ENCODE measurements around the gene PCSK1N.
"Not testable (repeated sequence)": the region's sequence is repeated elsewhere in the genome, so short reads cannot be mapped to it uniquely, and the experiment has no call there.

The PCSK1N gene

DNA sequence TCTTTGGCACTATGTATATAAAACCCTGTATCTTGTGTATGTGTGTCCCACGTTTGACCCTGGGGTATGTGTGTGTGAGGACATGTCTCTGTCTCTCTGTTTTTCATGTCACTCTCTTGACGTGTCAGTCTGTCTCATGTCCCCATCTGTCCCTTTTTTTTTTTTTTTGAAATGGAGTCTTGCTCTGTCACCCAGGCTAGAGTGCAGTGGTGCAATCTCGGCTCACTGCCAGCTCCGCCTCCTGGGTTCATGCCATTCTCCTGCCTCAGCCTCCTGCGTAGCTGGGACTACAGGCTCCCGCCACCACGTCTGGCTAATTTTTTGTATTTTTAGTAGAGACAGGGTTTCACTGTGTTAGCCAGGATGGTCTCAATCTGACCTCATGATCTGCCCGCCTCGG lies 16.0 kb downstream of the PCSK1N start:
- FAIRE-seq, result not testable (repeated sequence)

DNA sequence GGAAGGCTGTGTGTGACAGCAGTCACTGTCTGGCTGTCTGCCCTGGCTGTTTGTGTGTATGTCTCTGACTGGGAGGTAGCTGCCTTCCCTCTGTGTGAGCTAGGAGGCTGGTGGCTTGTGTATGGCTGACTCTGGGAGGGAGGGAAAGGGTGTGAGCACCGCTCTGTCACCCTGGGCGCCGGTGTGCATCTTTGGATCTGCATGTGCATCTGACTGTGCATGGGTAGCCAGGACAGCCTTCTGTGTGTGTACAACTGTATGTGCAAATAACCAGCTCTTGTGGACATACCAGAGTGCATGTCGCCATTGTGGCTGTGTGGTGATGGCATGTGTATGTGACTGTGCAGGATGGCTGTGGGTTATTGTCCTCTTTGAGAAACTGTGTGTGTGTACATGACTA lies 16.5 kb downstream of the PCSK1N start:
- no peak for FAIRE-seq

DNA sequence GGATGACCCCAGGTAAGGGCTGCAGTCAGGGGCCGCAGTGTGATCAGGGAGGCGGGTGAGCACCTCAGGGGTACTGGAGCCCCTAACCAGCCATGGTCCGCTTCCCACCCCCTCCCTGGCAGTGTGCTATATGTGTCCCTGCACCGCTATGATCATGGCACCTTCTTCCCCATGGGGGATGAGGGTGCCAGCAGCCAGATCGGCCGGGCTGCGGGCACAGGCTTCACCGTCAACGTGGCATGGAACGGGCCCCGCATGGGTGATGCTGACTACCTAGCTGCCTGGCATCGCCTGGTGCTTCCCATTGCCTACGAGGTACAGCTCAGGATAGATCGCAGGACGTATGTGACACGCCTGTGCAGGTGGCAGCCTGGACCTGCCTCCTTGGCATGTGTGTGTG lies 17.3 kb downstream of the PCSK1N start:
- no peak for FAIRE-seq

DNA sequence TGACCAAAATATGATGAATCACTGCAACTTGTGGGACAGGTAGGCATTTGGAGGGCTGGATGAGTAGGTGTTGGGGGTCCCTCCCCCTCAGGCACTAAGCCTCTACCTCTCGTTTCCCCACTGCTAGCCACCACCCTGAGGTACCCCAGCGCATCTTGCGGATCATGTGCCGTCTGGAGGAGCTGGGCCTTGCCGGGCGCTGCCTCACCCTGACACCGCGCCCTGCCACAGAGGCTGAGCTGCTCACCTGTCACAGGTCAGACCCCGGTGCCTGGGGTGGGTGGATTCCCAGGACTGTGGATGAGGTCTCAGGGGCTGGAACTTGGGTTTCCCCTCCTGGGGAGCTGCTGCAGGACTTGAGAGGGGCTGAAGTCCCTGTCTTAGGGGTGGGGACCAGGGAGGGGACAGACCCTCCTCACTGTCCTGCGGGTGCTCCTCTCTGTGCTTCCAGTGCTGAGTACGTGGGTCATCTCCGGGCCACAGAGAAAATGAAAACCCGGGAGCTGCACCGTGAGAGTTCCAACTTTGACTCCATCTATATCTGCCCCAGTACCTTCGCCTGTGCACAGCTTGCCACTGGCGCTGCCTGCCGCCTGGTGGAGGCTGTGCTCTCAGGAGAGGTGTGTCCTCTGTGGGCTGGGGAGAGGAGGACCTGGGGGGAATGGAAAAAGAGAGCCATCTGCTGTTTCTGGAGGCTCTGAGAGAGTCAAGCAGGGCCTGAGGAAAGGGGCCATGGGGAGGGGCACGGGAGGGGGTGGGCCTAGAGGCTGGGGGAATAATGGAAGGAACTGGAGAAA lies 19.2 kb downstream of the PCSK1N start:
- no peak for FAIRE-seq

DNA sequence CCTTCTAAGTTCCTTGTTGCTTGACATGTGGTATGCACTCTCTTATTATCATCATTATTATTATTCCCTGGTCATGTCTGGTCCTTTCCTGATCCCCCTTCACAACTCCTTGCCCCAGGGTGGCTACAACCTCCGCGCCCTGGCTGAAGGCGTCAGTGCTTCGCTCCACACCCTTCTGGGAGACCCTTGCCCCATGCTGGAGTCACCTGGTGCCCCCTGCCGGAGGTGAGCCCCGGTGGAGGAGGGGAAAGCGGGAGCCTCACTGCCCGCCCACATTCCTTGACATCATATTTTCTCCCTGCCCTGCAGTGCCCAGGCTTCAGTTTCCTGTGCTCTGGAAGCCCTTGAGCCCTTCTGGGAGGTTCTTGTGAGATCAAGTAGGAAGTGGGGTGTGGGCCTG lies 20.1 kb downstream of the PCSK1N start:
- no peak for FAIRE-seq

DNA sequence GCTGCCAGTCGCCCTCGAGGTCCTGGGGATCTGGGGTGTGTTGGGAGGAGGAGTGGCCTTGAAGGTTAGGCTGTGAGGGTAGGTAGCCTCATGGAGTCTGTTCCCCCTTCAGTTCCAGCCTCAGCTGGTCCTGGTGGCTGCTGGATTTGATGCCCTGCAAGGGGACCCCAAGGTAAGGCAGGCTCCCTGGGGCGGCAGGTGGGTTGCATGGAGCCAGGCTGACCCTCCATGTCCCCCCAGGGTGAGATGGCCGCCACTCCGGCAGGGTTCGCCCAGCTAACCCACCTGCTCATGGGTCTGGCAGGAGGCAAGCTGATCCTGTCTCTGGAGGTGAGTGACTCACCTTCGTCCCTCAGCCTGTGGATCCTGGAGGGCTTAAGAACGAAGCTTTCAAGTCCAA lies 20.7 kb downstream of the PCSK1N start:
- FAIRE-seq, result no peak

DNA sequence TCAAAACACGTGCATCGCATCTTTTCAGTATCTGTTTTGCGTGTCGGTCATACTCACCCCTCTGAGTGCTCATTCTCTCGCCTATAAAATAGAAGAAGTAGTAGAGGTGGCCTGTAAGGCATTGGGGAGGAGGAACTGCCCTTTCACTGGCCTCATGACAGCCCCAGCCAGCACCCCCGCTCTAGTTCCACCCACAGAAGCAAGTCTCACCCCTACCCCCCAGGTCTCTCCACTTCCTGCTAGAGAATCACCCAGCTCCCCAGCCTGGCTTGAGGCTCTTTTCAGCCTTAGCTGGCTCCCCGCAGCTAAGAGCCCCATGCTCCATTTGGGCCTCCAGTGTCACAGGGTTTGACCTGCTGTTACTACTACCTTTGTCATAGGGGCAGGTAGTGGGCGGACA lies 21.8 kb downstream of the PCSK1N start:
- FAIRE-seq, result no peak

DNA sequence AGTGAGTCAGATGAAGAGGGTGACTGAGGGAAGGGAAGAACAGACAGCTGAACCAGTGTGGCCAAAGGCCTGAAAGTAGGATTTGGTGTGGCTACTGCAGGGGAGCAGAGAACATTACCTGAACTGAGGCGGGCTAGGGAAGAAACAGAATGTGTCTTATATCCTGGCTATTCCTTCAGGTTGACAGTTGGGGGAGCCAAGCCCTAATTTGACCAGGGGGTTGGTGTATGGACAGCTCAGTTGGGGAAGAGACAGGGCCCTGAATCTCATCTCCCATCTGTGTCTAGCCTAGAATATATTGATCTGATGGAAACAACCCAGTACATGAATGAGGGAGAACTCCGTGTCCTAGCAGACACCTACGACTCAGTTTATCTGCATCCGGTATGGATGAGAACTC lies 29.3 kb downstream of the PCSK1N start:
- no peak for FAIRE-seq

DNA sequence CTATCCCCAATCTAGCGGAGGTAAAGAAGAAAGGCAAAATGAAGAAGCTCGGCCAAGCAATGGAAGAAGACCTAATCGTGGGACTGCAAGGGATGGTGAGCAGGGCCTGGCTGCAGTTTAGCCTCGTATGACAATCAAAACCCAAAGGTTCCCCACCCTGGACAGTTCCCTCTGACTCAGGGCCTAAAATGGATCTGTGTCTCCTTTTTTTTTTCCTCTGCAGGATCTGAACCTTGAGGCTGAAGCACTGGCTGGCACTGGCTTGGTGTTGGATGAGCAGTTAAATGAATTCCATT lies 32.6 kb downstream of the PCSK1N start:
- no peak for FAIRE-seq

DNA sequence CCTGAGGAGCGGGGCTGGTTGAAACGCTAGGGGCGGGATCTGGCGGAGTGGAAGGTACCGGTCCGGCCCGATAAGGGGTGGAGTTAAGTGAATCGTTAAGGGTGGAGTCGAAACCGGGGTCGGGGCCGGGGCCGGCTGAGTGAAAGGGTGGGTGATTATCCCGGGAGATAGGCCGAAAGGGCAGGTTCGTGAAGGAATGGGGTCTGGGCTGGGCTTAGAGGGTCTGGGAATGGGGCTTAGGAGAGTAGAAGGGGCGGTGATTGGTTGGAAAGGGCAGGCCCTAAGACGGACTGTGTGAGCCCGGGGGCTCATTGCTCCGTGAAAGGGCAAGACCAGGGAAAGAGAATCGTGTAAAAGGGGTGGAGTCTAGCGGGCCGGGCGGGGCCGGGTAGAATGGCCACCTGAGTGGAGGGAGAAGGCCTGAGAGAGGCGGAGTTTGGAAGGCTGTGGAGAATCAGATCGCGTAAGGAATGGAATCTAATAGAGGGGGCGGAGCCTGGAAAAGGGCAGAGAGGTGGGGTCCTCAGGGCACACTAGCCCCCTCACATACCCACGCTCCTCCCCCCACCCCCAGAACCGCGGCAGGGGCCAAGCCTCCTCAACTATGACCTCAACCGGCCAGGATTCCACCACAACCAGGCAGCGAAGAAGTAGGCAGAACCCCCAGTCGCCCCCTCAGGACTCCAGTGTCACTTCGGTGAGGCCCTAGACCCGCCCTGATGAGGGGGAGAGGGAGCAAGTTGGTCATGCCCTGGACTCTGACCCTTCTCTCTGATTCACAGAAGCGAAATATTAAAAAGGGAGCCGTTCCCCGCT lies 33.1 kb downstream of the PCSK1N start:
- no peak for FAIRE-seq

DNA sequence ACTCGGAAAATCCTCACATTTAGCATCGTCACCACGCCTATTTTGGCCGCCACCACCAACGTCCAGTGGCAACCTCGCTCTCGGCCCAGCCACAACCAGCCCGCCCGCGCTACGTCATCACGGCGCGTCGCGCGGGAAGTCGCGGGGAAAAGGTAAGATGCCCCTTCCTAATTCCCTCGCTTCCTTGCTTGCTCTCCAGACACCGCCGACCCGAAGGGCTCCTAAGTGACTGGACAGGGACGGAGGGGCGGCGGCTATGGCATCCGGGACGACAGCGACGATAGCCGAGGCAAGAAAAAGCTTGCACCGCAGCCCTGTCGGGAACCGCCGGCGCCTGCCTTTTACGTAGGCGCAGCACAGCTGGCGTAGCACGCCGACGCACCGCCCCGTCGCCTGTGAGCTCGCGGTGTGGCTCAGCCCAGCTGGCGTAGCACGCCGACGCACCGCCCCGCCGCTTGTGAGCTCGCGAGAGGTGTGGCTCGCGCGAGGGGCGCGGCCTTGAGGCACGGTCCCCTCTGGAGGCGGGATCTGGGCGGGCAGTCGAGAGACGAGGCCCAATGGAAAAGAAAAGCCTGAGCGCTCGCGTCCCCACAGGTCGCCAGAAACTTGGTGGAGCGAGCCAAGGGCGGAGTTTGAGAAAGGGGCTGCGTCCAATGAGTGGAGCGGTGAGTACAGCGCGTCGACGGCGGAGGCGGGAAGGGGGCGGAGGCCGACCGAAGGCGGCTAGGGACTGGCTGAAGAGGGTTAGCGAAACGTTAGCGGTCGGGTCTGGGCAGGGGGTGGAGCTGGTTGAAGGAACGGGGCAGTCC lies 33.9 kb downstream of the PCSK1N start, which contains the start of gene HDAC6:
TSS of gene HDAC6 (plus strand) at position 788 of the 809 bp plus-strand sequence. CDS start 626 bp downstream, outside the sequence.
- no peak for FAIRE-seq

DNA sequence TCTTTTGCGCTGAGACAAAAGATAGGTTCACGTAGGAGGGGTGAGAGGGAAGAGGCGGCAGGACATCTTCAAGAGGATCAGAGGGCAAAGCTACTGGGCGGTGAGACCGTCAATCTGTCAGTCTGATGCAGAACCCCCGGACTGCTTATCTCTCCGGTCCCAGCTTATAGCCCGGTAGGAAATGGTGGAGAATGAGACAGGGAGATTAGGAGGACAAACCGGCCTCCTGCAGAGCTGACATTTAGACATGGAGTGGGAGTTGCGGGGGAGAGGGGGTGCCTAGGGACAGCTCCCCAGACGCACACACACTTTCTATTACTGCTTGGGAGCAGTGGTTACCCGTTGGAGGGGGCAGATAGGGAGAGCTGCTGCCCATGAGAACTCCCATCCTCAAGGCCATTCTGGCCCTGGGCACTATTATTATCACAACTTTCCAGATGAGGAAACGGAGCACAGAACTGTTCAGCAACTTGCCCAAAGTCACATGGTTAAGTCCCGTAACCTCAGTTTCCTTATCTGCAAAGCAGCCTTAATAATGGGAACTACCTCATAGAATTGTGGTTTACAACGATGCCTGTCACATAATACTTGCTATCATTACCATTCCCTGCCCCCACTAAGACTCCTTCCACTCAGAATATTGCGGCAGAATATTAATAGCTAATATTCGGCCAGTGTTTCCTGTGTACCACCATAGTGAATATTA lies 34.7 kb downstream of the PCSK1N start:
- FAIRE-seq, result no peak

DNA sequence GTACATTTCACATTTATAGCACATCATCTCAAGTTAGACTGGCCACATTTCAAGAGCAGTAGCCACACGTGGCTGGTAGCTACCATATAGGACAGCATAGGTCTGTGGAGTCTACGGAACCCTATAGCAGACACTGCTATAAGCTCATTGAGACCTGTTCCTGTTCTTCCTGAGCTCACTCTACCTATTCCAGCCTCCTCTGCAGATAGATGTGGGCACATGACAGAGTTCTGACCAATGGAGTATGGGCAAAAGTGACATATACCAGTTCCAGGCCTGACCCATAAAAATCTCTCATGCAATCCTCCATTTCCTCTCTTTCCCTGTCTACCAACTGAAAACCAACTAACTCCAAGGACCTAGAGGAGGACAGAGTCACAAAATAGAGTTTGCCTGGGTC lies 37.1 kb downstream of the PCSK1N start:
- FAIRE-seq, result no peak

DNA sequence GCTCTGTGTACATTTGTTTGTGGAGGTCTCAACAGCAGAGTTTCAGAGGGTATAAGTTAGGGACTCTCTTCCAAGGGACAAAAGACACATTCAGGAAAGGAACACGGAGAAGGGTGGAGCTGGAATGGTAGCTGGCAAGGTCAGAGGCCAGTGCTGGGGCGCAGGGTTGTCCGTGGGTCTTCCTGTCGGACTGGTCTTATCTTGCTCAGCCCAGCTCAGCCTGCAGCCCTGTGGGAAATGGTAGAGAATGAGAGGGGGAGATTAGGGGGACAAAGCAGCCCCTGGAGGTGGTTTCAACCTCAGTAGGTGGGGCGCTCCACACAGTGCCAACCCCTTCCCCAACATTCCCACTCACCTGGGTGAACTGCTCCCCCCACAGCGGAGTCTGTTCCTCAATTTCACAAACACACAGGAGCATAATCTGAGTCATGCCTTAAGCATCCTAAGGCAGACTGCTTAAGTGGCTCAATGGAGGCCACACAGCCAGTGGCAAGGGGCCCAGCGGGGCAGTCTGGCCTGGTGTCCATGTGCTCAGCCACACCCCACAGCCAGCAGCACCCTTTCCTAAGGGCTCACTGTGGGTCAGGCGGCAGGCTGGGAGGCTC lies 40.4 kb downstream of the PCSK1N start:
- FAIRE-seq, result no peak

DNA sequence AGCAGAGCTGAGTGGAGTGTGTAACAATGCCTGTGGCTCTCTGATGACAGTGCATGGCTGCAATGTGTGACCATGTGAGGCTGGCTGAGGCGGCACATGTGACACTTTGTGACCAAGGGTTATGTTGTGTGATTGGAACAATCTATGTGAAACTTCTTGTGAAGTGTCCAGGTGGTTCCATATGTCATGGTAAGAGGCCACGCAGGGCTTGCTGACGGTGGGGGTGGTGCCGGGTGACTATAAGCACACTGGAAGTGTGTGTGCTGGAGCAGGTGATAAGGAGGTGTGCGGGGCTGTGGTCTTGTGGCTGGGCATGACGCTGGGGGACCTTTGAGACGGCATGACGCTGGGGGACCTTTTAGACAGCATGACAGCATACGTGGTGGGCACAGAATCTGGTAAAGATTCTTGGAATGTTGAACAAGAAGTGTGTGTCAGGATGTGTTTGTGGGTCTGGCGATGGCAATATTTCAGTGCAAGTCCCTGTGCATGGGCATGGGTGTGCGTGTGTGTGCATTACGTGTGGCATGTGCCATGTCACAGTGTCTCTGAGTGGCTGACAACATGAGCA lies 41.0 kb downstream of the PCSK1N start:
- FAIRE-seq, result no peak

DNA sequence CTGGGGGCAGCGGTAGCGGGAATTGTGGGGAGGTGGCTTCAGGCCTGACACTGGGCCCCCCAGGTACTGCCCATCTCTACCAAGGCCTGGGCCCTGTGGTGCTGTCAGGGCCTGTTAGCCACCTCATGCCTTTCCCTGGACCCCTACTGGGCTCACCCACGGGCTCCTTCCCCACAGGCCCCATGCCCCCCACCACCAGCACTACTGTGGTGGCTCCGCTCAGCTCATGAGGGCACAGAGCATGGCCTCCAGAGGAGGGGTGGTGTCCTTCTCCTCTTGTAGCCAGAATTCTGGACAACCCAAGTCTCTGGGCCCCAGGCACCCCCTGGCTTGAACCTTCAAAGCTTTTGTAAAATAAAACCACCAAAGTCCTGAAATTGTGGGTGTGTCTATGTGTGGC lies 41.5 kb downstream of the PCSK1N start:
- FAIRE-seq, result no peak

DNA sequence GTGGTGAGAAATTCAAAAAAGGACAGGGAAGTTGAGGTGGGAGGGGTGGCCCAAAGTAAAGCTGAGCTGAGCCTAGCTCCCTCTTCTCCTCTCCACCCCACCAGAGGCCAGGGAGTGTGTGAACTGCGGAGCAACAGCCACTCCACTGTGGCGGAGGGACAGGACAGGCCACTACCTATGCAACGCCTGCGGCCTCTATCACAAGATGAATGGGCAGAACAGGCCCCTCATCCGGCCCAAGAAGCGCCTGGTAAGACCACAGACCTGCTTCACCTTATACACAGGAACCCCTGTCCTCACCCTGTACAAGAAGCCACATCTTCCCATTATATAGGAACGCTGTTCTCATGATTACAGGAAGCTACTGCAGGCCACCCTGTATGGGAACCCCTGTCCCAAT lies 43.2 kb downstream of the PCSK1N start:
- no peak for FAIRE-seq

DNA sequence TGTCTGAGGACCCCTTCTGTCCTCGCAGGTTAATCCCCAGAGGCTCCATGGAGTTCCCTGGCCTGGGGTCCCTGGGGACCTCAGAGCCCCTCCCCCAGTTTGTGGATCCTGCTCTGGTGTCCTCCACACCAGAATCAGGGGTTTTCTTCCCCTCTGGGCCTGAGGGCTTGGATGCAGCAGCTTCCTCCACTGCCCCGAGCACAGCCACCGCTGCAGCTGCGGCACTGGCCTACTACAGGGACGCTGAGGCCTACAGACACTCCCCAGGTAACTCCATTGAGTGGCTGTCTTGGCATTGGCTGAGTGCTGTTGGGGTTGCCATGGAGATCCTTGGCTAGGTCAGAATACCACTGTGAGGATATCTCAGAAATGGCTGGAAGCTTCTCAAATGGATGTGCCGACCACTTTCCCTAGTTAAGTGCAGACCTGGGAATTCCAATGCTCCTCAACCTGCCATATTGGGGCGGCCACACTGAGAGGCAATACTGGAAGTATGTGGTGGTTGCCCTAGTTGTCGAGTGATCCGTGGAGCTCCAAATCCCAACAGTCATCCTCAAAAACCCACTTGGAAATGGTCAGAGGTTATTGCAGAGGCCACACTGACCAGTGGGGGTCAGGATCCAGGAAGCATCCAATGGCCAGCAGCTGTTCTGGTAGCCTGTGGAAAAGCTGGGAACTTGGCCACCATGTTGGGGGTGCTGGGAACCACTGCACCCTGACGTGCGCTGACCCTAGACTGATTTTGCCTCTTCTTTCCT lies 44.2 kb downstream of the PCSK1N start:
- FAIRE-seq, result no peak

DNA sequence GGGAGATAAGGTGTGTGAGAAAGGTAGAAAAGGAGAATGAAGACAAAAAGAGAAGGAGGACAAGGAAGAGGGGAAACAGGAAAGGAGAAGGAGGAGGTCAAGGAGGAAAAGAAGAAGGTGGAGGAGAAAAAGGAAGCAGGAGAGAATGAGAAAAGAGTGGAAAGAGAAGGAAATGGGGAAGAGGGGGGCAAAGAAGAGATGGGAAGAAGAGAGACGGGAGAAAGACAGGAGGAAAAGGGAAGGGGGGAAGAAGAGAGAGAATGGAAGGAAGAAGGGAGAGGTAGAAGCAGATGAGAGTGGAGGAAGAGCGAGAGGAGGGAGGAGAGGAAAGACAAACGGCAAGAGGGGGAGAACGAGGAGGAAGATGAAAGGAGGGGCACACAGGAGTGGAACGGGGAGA lies 44.9 kb downstream of the PCSK1N start:
- no peak for FAIRE-seq

DNA sequence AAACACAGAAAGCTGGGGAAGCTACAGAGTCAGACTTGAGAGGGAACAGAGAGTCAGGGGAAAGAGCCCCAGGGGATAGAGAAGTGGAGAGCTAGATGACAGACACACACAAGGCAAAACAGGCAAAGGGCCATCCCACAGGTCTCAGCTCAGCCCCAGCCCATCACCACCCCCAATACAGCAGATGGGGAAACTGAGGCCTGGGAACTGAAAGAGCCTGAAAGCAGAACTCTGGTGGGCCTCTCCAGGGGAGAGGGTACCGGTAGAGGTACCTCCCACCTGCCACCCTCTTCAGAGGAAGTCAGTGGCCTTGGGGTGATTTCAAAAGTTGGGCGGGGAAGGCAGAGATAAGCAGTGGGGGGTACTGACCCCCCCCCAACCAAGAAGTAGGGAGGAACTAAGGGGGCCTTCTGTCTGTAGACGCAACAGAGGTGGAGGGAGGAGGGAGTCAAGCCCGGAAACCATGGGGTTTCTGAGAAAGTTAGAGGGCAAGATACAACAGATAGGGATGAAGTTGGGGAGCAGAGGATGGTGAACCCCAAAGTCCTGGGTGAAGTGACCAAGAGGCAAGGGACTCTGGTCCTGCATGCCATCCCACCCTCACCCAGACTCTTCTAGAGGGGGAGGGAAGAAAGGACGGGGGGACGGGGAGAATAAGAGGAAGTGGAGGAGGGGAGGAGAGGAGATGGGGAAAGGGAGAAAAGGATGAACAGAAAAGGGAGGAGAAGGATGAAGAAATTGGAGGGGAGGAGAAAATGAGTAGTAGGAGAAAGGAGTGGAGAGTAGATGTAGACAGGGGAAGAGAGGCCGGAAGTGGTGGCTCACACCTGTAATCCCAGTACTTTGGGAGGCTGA lies 45.8 kb downstream of the PCSK1N start:
- no peak for FAIRE-seq
